HepG2 (cell line): ENCODE data around the gene MFNG. TPM values are rescaled to one million over a fixed set of nuclear protein-coding genes. Genes with fewer than 3 reads are reported as not detected.

Experiments used
- AGO2 ChIP-seq: fragments of 200-400 bp; formaldehyde crosslinking; optimal IDR thresholded peaks from 2 replicates; pipeline ENCODE3; 2017; ENCODE audit warnings: mild to moderate bottlenecking, low read depth, low read length, moderate library complexity
- DR1 ChIP-seq: sonication (generic); formaldehyde crosslinking; IDR thresholded peaks from 2 replicates; pipeline ENCODE4 v1.8.0; 2021; ENCODE audit warnings: mild to moderate bottlenecking, missing genetic modification reagents, inconsistent platforms
- ELF1 ChIP-seq: sonication (generic); formaldehyde crosslinking; IDR thresholded peaks from 2 replicates; pipeline ENCODE4 v1.4.0; 2020; ENCODE audit warnings: missing genetic modification reagents
- FOSL2 ChIP-seq: sonication (generic); formaldehyde crosslinking; IDR thresholded peaks from 2 replicates; pipeline ENCODE4 v1.4.0; 2020; ENCODE audit warnings: missing genetic modification reagents
- HNRNPL ChIP-seq: fragments of 200-400 bp; formaldehyde crosslinking; IDR thresholded peaks from 2 replicates; pipeline ENCODE4 v1.6.1; 2017; ENCODE audit warnings: mild to moderate bottlenecking, low read depth, low read length
- PPARG ChIP-seq: conservative IDR thresholded peaks from 2 replicates; pipeline ENCODE4 v1.6.1; 2016; ENCODE audit warnings: missing biosample characterization, missing genetic modification reagents
- RAD21 ChIP-seq: fragments of 450-650 bp; formaldehyde crosslinking; IDR thresholded peaks from 2 replicates; pipeline ENCODE4 v1.5.0; 2020; ENCODE audit warnings: mild to moderate bottlenecking
- RXRA ChIP-seq: sonication (generic); formaldehyde crosslinking; IDR thresholded peaks from 2 replicates; pipeline ENCODE4 v1.5.1; 2020; ENCODE audit warnings: missing genetic modification reagents
- RXRB ChIP-seq: IDR thresholded peaks from 2 replicates; pipeline ENCODE4 v1.6.1; 2016; ENCODE audit warnings: borderline replicate concordance, missing genetic modification reagents, missing compliant biosample characterization
- SAP130 ChIP-seq: IDR thresholded peaks from 2 replicates; pipeline ENCODE4 v1.6.1; 2016; ENCODE audit warnings: low read depth
- ZFP1 ChIP-seq: IDR thresholded peaks from 2 replicates; pipeline ENCODE4 v1.6.1; 2016
- ZFP41 ChIP-seq: sonication (generic); formaldehyde crosslinking; IDR thresholded peaks from 2 replicates; pipeline ENCODE4 v1.4.0; 2020; ENCODE audit warnings: mild to moderate bottlenecking, missing genetic modification reagents, borderline replicate concordance
- ZFY ChIP-seq: sonication (generic); formaldehyde crosslinking; IDR thresholded peaks from 2 replicates; pipeline ENCODE4 v1.4.0; 2020; ENCODE audit warnings: missing genetic modification reagents
- ZNF224 ChIP-seq: sonication (generic); formaldehyde crosslinking; IDR thresholded peaks from 2 replicates; pipeline ENCODE4 v1.5.0; 2020; ENCODE audit warnings: mild to moderate bottlenecking, missing genetic modification reagents
- ZNF263 ChIP-seq: sonication (generic); formaldehyde crosslinking; IDR thresholded peaks from 2 replicates; pipeline ENCODE4 v1.4.0; 2020; ENCODE audit warnings: missing genetic modification reagents
- ZNF484 ChIP-seq: sonication (generic); formaldehyde crosslinking; IDR thresholded peaks from 2 replicates; pipeline ENCODE4 v1.5.1; 2020; ENCODE audit warnings: mild to moderate bottlenecking, low read depth, missing genetic modification reagents, borderline replicate concordance
- ZNF501 ChIP-seq: sonication (generic); formaldehyde crosslinking; IDR thresholded peaks from 2 replicates; pipeline ENCODE4 v1.5.1; 2020; ENCODE audit warnings: mild to moderate bottlenecking, moderate library complexity, missing genetic modification reagents
- ZNF549 ChIP-seq: sonication (generic); formaldehyde crosslinking; IDR thresholded peaks from 2 replicates; pipeline ENCODE4 v1.5.0; 2020; ENCODE audit warnings: missing genetic modification reagents
- ZNF572 ChIP-seq: sonication (generic); formaldehyde crosslinking; IDR thresholded peaks from 2 replicates; pipeline ENCODE4 v1.5.1; 2020; ENCODE audit warnings: mild to moderate bottlenecking, missing genetic modification reagents
- polyA plus RNA-seq, 8 experiments: library from polyadenylated mRNA; depleted of rRNA in 3 of 8; stranded (reverse) in 7 of 8; unstranded in 1 of 8; fragments of >200 nt; fragmentation: Illumina TruSeq in 4 of 8; extraction: Trizol in 4 of 8; gene quantifications; 2 replicates each; pipeline versions ENCODE4 v1.2.1 to v1.2.3, GENCODE V29; 2011 to 2016; ENCODE audit warnings: low read depth in 4 of 8, missing spikeins in 1 of 8, mixed read lengths in 1 of 8; ENCODE audit not compliant: insufficient read depth in 1 of 8
- total RNA-seq, 5 experiments: library from RNA; depleted of rRNA; stranded (reverse); fragments of >200 nt; fragmentation: Illumina TruSeq; extraction: Trizol; gene quantifications; 2 replicates each; pipeline ENCODE4 v1.2.3, GENCODE V29; 2016; ENCODE audit warnings: low read depth in 1 of 5
- TF ChIP-seq, protein P1 (sequence below): IDR thresholded peaks from 2 replicates; pipeline ENCODE4 v1.4.0; 2020; ENCODE audit warnings: mild to moderate bottlenecking, missing genetic modification reagents
- TF ChIP-seq, protein P2 (sequence below): sonication (generic); formaldehyde crosslinking; IDR thresholded peaks from 2 replicates; pipeline ENCODE4 v1.5.1; 2020; ENCODE audit warnings: missing genetic modification reagents, mild to moderate bottlenecking, borderline replicate concordance
- TF ChIP-seq, protein P3 (sequence below): sonication (generic); formaldehyde crosslinking; IDR thresholded peaks from 2 replicates; pipeline ENCODE4 v1.5.0; 2020; ENCODE audit warnings: missing genetic modification reagents, mild to moderate bottlenecking, borderline replicate concordance
- TF ChIP-seq, protein P4 (sequence below): sonication (generic); formaldehyde crosslinking; IDR thresholded peaks from 2 replicates; pipeline ENCODE4 v1.8.1; 2023; ENCODE audit warnings: missing genetic modification reagents, inconsistent platforms, borderline replicate concordance
- TF ChIP-seq, protein P5 (sequence below): sonication (generic); formaldehyde crosslinking; IDR thresholded peaks from 2 replicates; pipeline ENCODE4 v1.4.0; 2020; ENCODE audit warnings: mild to moderate bottlenecking, missing genetic modification reagents

MFNG gene
- total and polyA plus RNA-seq, 2 of the 13 experiments (the other 11 are each of a cell fraction or from before 2014, with no cell fraction given) = 1.0 to 11.7 TPM

DNA sequence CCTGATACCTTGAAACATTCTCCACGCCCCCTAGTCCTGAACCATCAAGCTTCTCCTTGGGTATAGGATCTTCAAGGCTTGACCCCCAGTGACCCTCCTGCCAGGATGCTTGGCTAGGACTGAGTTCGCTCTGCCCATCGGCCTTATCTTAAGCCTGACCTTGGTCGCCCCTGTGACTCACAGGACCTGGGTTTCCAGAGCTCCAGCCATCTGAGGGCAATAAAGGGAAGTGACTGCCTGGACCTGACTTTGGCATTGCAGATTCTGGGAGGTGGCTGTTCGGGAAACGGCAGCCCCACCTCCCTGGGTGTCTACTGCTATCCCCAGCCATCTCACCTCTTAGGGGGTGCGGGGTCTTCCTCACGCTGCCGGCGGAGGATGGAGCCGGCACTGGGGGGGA is 17.7 kb upstream of the MFNG start (continued):
- TF ChIP-seq, protein P1, sequence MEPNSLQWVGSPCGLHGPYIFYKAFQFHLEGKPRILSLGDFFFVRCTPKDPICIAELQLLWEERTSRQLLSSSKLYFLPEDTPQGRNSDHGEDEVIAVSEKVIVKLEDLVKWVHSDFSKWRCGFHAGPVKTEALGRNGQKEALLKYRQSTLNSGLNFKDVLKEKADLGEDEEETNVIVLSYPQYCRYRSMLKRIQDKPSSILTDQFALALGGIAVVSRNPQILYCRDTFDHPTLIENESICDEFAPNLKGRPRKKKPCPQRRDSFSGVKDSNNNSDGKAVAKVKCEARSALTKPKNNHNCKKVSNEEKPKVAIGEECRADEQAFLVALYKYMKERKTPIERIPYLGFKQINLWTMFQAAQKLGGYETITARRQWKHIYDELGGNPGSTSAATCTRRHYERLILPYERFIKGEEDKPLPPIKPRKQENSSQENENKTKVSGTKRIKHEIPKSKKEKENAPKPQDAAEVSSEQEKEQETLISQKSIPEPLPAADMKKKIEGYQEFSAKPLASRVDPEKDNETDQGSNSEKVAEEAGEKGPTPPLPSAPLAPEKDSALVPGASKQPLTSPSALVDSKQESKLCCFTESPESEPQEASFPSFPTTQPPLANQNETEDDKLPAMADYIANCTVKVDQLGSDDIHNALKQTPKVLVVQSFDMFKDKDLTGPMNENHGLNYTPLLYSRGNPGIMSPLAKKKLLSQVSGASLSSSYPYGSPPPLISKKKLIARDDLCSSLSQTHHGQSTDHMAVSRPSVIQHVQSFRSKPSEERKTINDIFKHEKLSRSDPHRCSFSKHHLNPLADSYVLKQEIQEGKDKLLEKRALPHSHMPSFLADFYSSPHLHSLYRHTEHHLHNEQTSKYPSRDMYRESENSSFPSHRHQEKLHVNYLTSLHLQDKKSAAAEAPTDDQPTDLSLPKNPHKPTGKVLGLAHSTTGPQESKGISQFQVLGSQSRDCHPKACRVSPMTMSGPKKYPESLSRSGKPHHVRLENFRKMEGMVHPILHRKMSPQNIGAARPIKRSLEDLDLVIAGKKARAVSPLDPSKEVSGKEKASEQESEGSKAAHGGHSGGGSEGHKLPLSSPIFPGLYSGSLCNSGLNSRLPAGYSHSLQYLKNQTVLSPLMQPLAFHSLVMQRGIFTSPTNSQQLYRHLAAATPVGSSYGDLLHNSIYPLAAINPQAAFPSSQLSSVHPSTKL (CRISPR knock-in tag) = peak; percentile 54; the same call in 1 of the 2 replicates
- TF ChIP-seq PPARG (CRISPR knock-in tag) = no peak
- no peak for TF ChIP-seq RAD21 (CRISPR knock-in tag)
- TF ChIP-seq ZNF224 (CRISPR knock-in tag) = 0 out of 2 replicates have a peak, but pooled peaks have one; percentile 27
- TF ChIP-seq HNRNPL = 0 out of 2 replicates have a peak, but pooled peaks have one; percentile 26
- 0 out of 2 replicates have a peak, but pooled peaks have one; percentile 17 for TF ChIP-seq ZNF572 (CRISPR knock-in tag)
- TF ChIP-seq, protein P2, sequence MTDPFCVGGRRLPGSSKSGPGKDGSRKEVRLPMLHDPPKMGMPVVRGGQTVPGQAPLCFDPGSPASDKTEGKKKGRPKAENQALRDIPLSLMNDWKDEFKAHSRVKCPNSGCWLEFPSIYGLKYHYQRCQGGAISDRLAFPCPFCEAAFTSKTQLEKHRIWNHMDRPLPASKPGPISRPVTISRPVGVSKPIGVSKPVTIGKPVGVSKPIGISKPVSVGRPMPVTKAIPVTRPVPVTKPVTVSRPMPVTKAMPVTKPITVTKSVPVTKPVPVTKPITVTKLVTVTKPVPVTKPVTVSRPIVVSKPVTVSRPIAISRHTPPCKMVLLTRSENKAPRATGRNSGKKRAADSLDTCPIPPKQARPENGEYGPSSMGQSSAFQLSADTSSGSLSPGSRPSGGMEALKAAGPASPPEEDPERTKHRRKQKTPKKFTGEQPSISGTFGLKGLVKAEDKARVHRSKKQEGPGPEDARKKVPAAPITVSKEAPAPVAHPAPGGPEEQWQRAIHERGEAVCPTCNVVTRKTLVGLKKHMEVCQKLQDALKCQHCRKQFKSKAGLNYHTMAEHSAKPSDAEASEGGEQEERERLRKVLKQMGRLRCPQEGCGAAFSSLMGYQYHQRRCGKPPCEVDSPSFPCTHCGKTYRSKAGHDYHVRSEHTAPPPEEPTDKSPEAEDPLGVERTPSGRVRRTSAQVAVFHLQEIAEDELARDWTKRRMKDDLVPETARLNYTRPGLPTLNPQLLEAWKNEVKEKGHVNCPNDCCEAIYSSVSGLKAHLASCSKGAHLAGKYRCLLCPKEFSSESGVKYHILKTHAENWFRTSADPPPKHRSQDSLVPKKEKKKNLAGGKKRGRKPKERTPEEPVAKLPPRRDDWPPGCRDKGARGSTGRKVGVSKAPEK = no peak
- no peak for TF ChIP-seq ZFP41 (CRISPR knock-in tag)
- TF ChIP-seq, protein P3, sequence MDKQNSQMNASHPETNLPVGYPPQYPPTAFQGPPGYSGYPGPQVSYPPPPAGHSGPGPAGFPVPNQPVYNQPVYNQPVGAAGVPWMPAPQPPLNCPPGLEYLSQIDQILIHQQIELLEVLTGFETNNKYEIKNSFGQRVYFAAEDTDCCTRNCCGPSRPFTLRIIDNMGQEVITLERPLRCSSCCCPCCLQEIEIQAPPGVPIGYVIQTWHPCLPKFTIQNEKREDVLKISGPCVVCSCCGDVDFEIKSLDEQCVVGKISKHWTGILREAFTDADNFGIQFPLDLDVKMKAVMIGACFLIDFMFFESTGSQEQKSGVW (CRISPR knock-in tag) = no peak
- TF ChIP-seq, protein P4, sequence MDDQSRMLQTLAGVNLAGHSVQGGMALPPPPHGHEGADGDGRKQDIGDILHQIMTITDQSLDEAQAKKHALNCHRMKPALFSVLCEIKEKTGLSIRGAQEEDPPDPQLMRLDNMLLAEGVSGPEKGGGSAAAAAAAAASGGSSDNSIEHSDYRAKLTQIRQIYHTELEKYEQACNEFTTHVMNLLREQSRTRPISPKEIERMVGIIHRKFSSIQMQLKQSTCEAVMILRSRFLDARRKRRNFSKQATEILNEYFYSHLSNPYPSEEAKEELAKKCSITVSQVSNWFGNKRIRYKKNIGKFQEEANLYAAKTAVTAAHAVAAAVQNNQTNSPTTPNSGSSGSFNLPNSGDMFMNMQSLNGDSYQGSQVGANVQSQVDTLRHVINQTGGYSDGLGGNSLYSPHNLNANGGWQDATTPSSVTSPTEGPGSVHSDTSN (CRISPR knock-in tag) = no peak
- peak; percentile 89 for TF ChIP-seq FOSL2 (CRISPR knock-in tag)
- TF ChIP-seq, protein P5, sequence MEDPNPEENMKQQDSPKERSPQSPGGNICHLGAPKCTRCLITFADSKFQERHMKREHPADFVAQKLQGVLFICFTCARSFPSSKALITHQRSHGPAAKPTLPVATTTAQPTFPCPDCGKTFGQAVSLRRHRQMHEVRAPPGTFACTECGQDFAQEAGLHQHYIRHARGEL (CRISPR knock-in tag) = no peak
- no peak for TF ChIP-seq ZFP1
- 0 out of 2 replicates have a peak, but pooled peaks have one; percentile 23 for TF ChIP-seq SAP130 (CRISPR knock-in tag)
- no peak for TF ChIP-seq ZNF549 (CRISPR knock-in tag)
- peak; percentile 80 for TF ChIP-seq RXRA (CRISPR knock-in tag)
- no peak for TF ChIP-seq ZFY (CRISPR knock-in tag)
- peak; percentile 35 for TF ChIP-seq ZNF501
- no peak for TF ChIP-seq DR1
- TF ChIP-seq AGO2 = peak; percentile 28
- TF ChIP-seq RXRB = peak; percentile 73
- TF ChIP-seq ELF1 (CRISPR knock-in tag) = no peak
- no peak for TF ChIP-seq ZNF263
- TF ChIP-seq ZNF484 (CRISPR knock-in tag) = no peak
